WTC11 (cell line): ENCODE measurements around the gene SPOP. TPM values are rescaled to one million over a fixed set of nuclear protein-coding genes. Genes with fewer than 3 reads are reported as not detected.
A peak's percentile ranks its signal among the peaks of the same experiment; 100 is the strongest.

ENCODE experiments used
- ATAC-seq: fragments of 200-7000 bp; cut with Tn5 transposase; 2 replicates; pipeline ENCODE4 v1.10.0; 2021; ENCODE audit warnings: mild to moderate bottlenecking, moderate library complexity
- CTCF ChIA-PET: fragments of 300-600 bp; sonication (Branson Sonifier 250); formaldehyde crosslinking; loops from one replicate; lab custom pipeline; 2021; ENCODE audit warnings: antibody characterized with exemption; lab: Charles Lee
- POLR2A ChIA-PET: fragments of 350-600 bp; sonication (Branson Sonifier 250); formaldehyde crosslinking; loops from one replicate; lab custom pipeline; 2021; ENCODE audit warnings: antibody characterized with exemption; lab: Charles Lee
- DNase-seq: peaks from one replicate; pipeline ENCODE4 v3.0.0; 2021; ENCODE audit warnings: low spot score
- H3K27ac Mint-ChIP-seq: 2 replicates; pipeline ENCODE4 v1.8.0; 2021; ENCODE audit warnings: mixed read lengths
- H3K27me3 Mint-ChIP-seq: 2 replicates; pipeline ENCODE4 v1.8.0; 2021; ENCODE audit warnings: low read depth, mild to moderate bottlenecking, moderate library complexity, mixed read lengths
- H3K36me3 Mint-ChIP-seq: 2 replicates; pipeline ENCODE4 v1.8.0; 2021; ENCODE audit warnings: mixed read lengths
- H3K4me1 Mint-ChIP-seq: 2 replicates; pipeline ENCODE4 v1.8.0; 2022; ENCODE audit warnings: mixed read lengths
- H3K4me3 Mint-ChIP-seq: 2 replicates; pipeline ENCODE4 v1.8.0; 2021; ENCODE audit warnings: mild to moderate bottlenecking, moderate library complexity, mixed read lengths
- H3K9me3 Mint-ChIP-seq: 2 replicates; pipeline ENCODE4 v1.8.0; 2021; ENCODE audit warnings: mixed read lengths
- ATF1 ChIP-seq: sonication (generic); formaldehyde crosslinking; IDR thresholded peaks from 2 replicates; pipeline ENCODE4 v1.8.1; 2023; ENCODE audit warnings: mild to moderate bottlenecking, moderate library complexity, missing genetic modification reagents
- CBFB ChIP-seq: sonication (generic); formaldehyde crosslinking; IDR thresholded peaks from 2 replicates; pipeline ENCODE4 v1.8.1; 2022; ENCODE audit warnings: mild to moderate bottlenecking, low read depth, missing genetic modification reagents
- CREM ChIP-seq: sonication (generic); formaldehyde crosslinking; IDR thresholded peaks from 2 replicates; pipeline ENCODE4 v1.8.1; 2022; ENCODE audit warnings: mild to moderate bottlenecking, missing genetic modification reagents, moderate library complexity
- FOXP1 ChIP-seq: sonication (generic); formaldehyde crosslinking; IDR thresholded peaks from 2 replicates; pipeline ENCODE4 v1.8.0; 2022; ENCODE audit warnings: missing genetic modification reagents, mild to moderate bottlenecking, moderate library complexity, borderline replicate concordance
- KAT7 ChIP-seq: sonication (generic); formaldehyde crosslinking; IDR thresholded peaks from 2 replicates; pipeline ENCODE4 v1.8.1; 2023; ENCODE audit warnings: missing genetic modification reagents, mild to moderate bottlenecking, borderline replicate concordance
- NFYB ChIP-seq: sonication (generic); formaldehyde crosslinking; conservative IDR thresholded peaks from 2 replicates; pipeline ENCODE4 v1.8.0; 2022; ENCODE audit warnings: low read depth, missing genetic modification reagents
- RELA ChIP-seq: sonication (generic); formaldehyde crosslinking; IDR thresholded peaks from 2 replicates; pipeline ENCODE4 v1.8.1; 2022; ENCODE audit warnings: missing genetic modification reagents, mild to moderate bottlenecking, borderline replicate concordance
- SP1 ChIP-seq: sonication (generic); formaldehyde crosslinking; conservative IDR thresholded peaks from 2 replicates; pipeline ENCODE4 v1.8.1; 2022; ENCODE audit warnings: missing genetic modification reagents
- TP53 ChIP-seq: sonication (generic); formaldehyde crosslinking; IDR thresholded peaks from 2 replicates; pipeline ENCODE4 v1.8.1; 2023; ENCODE audit warnings: mild to moderate bottlenecking, missing genetic modification reagents
- ZNF121 ChIP-seq: sonication (generic); formaldehyde crosslinking; IDR thresholded peaks from 2 replicates; pipeline ENCODE4 v1.8.0; 2023; ENCODE audit warnings: missing genetic modification reagents
- ZNF396 ChIP-seq: fragments of 250-450 bp; sonication (Bioruptor Pico); IDR thresholded peaks from 2 replicates; pipeline ENCODE4 v1.8.0; 2021; ENCODE audit warnings: mild to moderate bottlenecking, moderate library complexity, borderline replicate concordance
- total RNA-seq: library from RNA; stranded (reverse); gene quantifications from 3 replicates; pipeline ENCODE4 v1.2.3, GENCODE V29; 2021
- TF ChIP-seq, protein P1 (sequence below): sonication (generic); formaldehyde crosslinking; IDR thresholded peaks from 2 replicates; pipeline ENCODE4 v1.8.0; 2022; ENCODE audit warnings: mild to moderate bottlenecking, missing genetic modification reagents
- TF ChIP-seq, protein P2 (sequence below): sonication (generic); formaldehyde crosslinking; IDR thresholded peaks from 2 replicates; pipeline ENCODE4 v1.8.0; 2022; ENCODE audit warnings: missing genetic modification reagents
- TF ChIP-seq, protein P3 (sequence below): sonication (generic); formaldehyde crosslinking; IDR thresholded peaks from 2 replicates; pipeline ENCODE4 v1.8.1; 2022; ENCODE audit warnings: mild to moderate bottlenecking, moderate library complexity, missing genetic modification reagents
- TF ChIP-seq, protein P4 (sequence below): fragments of 250-450 bp; sonication (Bioruptor Pico); IDR thresholded peaks from 2 replicates; pipeline ENCODE4 v1.8.0; 2021; ENCODE audit warnings: mild to moderate bottlenecking
- TF ChIP-seq, protein P5 (sequence below): fragments of 250-450 bp; sonication (Bioruptor Pico); IDR thresholded peaks from 2 replicates; pipeline ENCODE4 v1.9.0; 2021; ENCODE audit warnings: mild to moderate bottlenecking
- TF ChIP-seq, protein P6 (sequence below): sonication (generic); formaldehyde crosslinking; conservative IDR thresholded peaks from 2 replicates; pipeline ENCODE4 v1.8.1; 2022; ENCODE audit warnings: mild to moderate bottlenecking, missing genetic modification reagents
- TF ChIP-seq, protein P7 (sequence below): sonication (generic); formaldehyde crosslinking; IDR thresholded peaks from 2 replicates; pipeline ENCODE4 v1.8.0; 2023; ENCODE audit warnings: missing genetic modification reagents

SPOP gene
- total RNA-seq, 1 experiment from 2014 or later: 19.2 TPM

DNA sequence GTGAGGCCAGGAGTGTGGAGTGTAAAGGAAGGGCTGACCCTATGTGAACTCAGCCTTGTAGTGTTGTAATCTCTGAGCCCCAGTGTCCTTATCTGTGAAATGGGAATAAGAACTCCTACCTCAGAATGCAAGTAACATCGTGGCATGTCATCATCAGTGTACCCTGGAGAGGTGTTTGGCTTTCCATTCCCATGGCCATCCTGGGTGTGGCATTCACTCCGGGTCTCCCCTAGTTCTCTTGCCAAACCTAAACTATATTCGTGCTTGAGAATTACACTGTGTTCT is 100.3 kb downstream of the SPOP start:
- H3K4me1 Mint-ChIP-seq: peaks cover 21% of the 10 kb centered on the region
- no peaks in the 10 kb centered on the region for H3K36me3 Mint-ChIP-seq
- TF ChIP-seq CREM (CRISPR knock-in tag): no peak
- ATAC-seq (no peak), DNase-seq (no peak)
- H3K9me3 Mint-ChIP-seq: no peaks in the 10 kb centered on the region
- peak overlapping the region; percentile 89 for H3K4me3 Mint-ChIP-seq
- ChIA-PET CTCF (interaction anchor here (1.0 kb wide), 1 partner anchor 169 kb away, joined by 3 read pairs; no protein-coding TSS in a partner anchor), POLR2A (no interaction called here)
- no peak overlapping the region for H3K27ac Mint-ChIP-seq
- peaks cover 29% of the 10 kb centered on the region for H3K27me3 Mint-ChIP-seq

DNA sequence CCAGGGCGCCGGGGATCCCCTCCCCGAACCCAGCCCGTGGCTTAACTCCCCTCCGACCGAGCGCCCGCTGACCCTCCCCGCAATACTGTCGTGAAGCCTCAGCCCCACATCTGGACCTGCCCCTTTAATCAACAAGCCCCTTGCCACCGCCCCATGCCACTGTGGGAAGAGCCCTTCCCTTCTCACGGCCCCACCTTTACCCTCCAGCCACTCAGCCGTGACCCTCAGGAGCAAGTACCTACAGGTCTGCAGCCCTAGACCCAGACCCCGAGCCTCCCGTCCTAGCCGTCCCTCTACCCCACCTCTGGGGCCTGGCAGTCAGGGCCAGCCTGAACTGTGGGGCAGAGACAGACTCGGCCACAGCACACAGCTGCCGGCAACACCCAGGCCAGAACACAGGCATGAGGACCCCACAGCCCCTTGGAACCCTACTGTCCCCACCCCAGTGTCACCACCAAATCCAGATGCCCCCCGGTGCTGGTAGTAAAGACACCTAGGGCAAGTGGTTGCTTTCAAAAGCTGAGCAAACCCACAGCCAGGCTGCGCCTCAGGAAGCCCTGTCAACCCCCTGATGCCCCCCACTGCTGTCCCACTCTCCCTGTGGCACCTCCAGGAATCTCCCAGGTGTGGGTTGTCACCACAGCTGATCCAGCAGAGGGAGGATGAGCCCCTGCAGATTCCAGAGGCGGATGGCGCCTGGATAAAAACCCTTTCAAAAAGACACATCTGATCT is 100.8 kb downstream of the SPOP start:
- no peak overlapping the region for H3K27ac Mint-ChIP-seq
- DNase-seq (no peak), ATAC-seq (peak; percentile 6)
- peaks cover 22% of the 10 kb centered on the region for H3K4me1 Mint-ChIP-seq
- ChIA-PET CTCF (interaction anchor here (0.6 to 3.2 kb wide), 6 partner anchors 21 to 169 kb away, joined by 3 to 10 read pairs (median 4); partner anchors contain the start of gene SLC35B1), POLR2A (interaction anchor here (0.6 kb wide), 1 partner anchor 743 kb away, joined by 3 read pairs; no protein-coding TSS in a partner anchor)
- peaks cover 29% of the 10 kb centered on the region for H3K27me3 Mint-ChIP-seq
- TF ChIP-seq NFYB (CRISPR knock-in tag) (no peak), ZNF121 (CRISPR knock-in tag) (peak; percentile 82)
- H3K4me3 Mint-ChIP-seq: peak overlapping the region; percentile 89
- no peaks in the 10 kb centered on the region for H3K9me3 Mint-ChIP-seq
- no peaks in the 10 kb centered on the region for H3K36me3 Mint-ChIP-seq

DNA sequence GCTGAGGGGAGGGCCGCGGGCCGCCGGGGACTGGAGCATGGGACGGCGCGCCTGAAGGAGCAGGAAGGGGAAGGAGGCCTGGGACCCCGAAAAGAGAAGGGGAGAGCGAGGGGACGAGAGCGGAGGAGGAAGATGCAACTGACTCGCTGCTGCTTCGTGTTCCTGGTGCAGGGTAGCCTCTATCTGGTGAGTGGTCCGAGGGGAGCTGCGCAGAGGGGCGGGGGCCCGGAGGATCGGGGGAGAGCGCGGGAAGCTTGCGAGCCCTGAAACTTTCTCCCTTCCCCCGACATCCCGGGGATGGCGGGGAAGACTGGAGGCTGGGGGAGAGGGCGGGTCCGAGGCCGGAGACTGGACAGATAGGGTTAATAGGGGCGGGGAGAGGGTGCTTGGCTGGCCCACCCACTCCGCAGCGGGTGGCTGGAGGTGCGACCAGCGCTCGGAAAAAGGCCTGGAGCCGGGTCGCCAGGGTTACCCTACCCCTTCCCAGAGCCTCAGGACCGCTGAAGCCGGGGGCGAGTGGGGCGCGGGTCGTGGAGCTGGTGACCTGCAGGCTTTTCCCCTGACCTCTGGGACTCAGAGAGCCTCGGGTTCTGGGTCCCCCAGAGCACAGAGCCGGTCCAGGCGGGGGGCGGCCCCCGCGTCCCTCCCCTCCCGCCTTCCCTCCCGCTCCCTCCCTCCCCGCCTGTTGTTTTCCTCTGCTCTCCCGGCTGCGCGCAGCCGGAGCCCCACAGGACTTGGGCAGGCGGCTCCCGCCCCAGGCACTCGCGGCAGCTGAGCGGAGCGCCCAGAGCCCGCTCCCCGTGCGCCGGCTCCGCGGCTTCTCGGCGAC is 101.6 kb downstream of the SPOP start:
- ATAC-seq (peak; percentile 43), DNase-seq (peak; percentile 70)
- Mint-ChIP-seq H3K9me3 (no peaks in the 10 kb centered on the region), H3K27ac (no peak overlapping the region; the same call in 1 of the 2 replicates), H3K36me3 (no peaks in the 10 kb centered on the region), H3K4me3 (peak overlapping the region; percentile 89), H3K27me3 (peaks cover 33% of the 10 kb centered on the region), H3K4me1 (peaks cover 28% of the 10 kb centered on the region)
- ChIA-PET CTCF (interaction anchor here (0.6 to 3.2 kb wide), 13 partner anchors 9 to 412 kb away, joined by 3 to 10 read pairs (median 4); partner anchors contain the start of gene SLC35B1), POLR2A (interaction anchor here (1.0 kb wide), 1 partner anchor 101 kb away, joined by 5 read pairs; the partner anchor contains the start of gene SPOP)
- peak; percentile 80 for TF ChIP-seq SP1 (CRISPR knock-in tag)
- TF ChIP-seq ATF1 (CRISPR knock-in tag): no peak
- TF ChIP-seq, protein P1, sequence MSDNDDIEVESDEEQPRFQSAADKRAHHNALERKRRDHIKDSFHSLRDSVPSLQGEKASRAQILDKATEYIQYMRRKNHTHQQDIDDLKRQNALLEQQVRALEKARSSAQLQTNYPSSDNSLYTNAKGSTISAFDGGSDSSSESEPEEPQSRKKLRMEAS (CRISPR knock-in tag): no peak
- TF ChIP-seq, protein P2, sequence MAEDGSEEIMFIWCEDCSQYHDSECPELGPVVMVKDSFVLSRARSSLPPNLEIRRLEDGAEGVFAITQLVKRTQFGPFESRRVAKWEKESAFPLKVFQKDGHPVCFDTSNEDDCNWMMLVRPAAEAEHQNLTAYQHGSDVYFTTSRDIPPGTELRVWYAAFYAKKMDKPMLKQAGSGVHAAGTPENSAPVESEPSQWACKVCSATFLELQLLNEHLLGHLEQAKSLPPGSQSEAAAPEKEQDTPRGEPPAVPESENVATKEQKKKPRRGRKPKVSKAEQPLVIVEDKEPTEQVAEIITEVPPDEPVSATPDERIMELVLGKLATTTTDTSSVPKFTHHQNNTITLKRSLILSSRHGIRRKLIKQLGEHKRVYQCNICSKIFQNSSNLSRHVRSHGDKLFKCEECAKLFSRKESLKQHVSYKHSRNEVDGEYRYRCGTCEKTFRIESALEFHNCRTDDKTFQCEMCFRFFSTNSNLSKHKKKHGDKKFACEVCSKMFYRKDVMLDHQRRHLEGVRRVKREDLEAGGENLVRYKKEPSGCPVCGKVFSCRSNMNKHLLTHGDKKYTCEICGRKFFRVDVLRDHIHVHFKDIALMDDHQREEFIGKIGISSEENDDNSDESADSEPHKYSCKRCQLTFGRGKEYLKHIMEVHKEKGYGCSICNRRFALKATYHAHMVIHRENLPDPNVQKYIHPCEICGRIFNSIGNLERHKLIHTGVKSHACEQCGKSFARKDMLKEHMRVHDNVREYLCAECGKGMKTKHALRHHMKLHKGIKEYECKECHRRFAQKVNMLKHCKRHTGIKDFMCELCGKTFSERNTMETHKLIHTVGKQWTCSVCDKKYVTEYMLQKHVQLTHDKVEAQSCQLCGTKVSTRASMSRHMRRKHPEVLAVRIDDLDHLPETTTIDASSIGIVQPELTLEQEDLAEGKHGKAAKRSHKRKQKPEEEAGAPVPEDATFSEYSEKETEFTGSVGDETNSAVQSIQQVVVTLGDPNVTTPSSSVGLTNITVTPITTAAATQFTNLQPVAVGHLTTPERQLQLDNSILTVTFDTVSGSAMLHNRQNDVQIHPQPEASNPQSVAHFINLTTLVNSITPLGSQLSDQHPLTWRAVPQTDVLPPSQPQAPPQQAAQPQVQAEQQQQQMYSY (CRISPR knock-in tag): peak; percentile 78
- TF ChIP-seq RELA (CRISPR knock-in tag): no peak
- no peak for TF ChIP-seq ZNF396 (CRISPR knock-in tag)
- TF ChIP-seq, protein P3, sequence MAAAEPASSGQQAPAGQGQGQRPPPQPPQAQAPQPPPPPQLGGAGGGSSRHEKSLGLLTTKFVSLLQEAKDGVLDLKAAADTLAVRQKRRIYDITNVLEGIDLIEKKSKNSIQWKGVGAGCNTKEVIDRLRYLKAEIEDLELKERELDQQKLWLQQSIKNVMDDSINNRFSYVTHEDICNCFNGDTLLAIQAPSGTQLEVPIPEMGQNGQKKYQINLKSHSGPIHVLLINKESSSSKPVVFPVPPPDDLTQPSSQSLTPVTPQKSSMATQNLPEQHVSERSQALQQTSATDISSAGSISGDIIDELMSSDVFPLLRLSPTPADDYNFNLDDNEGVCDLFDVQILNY: 0 out of 2 replicates have a peak, but pooled peaks have one; percentile 13
- TF ChIP-seq CREM (CRISPR knock-in tag): no peak
- TF ChIP-seq CBFB: no peak
- TF ChIP-seq KAT7 (CRISPR knock-in tag): peak; percentile 29; the same call in 1 of the 2 replicates
- TF ChIP-seq ZNF121 (CRISPR knock-in tag): no peak
- TF ChIP-seq, protein P4, sequence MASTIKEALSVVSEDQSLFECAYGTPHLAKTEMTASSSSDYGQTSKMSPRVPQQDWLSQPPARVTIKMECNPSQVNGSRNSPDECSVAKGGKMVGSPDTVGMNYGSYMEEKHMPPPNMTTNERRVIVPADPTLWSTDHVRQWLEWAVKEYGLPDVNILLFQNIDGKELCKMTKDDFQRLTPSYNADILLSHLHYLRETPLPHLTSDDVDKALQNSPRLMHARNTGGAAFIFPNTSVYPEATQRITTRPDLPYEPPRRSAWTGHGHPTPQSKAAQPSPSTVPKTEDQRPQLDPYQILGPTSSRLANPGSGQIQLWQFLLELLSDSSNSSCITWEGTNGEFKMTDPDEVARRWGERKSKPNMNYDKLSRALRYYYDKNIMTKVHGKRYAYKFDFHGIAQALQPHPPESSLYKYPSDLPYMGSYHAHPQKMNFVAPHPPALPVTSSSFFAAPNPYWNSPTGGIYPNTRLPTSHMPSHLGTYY (CRISPR knock-in tag): no peak
- TF ChIP-seq, protein P5, sequence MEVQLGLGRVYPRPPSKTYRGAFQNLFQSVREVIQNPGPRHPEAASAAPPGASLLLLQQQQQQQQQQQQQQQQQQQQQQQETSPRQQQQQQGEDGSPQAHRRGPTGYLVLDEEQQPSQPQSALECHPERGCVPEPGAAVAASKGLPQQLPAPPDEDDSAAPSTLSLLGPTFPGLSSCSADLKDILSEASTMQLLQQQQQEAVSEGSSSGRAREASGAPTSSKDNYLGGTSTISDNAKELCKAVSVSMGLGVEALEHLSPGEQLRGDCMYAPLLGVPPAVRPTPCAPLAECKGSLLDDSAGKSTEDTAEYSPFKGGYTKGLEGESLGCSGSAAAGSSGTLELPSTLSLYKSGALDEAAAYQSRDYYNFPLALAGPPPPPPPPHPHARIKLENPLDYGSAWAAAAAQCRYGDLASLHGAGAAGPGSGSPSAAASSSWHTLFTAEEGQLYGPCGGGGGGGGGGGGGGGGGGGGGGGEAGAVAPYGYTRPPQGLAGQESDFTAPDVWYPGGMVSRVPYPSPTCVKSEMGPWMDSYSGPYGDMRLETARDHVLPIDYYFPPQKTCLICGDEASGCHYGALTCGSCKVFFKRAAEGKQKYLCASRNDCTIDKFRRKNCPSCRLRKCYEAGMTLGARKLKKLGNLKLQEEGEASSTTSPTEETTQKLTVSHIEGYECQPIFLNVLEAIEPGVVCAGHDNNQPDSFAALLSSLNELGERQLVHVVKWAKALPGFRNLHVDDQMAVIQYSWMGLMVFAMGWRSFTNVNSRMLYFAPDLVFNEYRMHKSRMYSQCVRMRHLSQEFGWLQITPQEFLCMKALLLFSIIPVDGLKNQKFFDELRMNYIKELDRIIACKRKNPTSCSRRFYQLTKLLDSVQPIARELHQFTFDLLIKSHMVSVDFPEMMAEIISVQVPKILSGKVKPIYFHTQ (CRISPR knock-in tag): no peak
- TF ChIP-seq, protein P6, sequence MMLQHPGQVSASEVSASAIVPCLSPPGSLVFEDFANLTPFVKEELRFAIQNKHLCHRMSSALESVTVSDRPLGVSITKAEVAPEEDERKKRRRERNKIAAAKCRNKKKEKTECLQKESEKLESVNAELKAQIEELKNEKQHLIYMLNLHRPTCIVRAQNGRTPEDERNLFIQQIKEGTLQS (CRISPR knock-in tag): no peak
- TF ChIP-seq FOXP1 (CRISPR knock-in tag): no peak
- 0 out of 2 replicates have a peak, but pooled peaks have one; percentile 6 for TF ChIP-seq TP53
- TF ChIP-seq, protein P7, sequence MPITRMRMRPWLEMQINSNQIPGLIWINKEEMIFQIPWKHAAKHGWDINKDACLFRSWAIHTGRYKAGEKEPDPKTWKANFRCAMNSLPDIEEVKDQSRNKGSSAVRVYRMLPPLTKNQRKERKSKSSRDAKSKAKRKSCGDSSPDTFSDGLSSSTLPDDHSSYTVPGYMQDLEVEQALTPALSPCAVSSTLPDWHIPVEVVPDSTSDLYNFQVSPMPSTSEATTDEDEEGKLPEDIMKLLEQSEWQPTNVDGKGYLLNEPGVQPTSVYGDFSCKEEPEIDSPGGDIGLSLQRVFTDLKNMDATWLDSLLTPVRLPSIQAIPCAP (CRISPR knock-in tag): no peak
